Measurements from ENCODE around the gene REELD1.

REELD1 gene

GRCh38 chr4:146214238-146214637 lies at the start of gene REELD1:
TSS of gene REELD1 (plus strand) at chr4:146214538. CDS start at chr4:146216953, 2,415 bp downstream.
- no peak for DNase-seq

- no peak for DNase-seq
Measured at GRCh38 chr4:146165221-146165620, 49.1 kb upstream of the REELD1 start.

GRCh38 chr4:146165840-146166239 lies 48.5 kb upstream of the REELD1 start:
- no peak for DNase-seq

GRCh38 chr4:146170149-146170548 lies 44.2 kb upstream of the REELD1 start:
- no peak for DNase-seq

- peak; percentile 85 for DNase-seq
Measured at GRCh38 chr4:146175541-146176453, 38.5 kb upstream of the REELD1 start, which contains the start of gene LSM6. TSS of gene LSM6 (plus strand) at chr4:146175718. CDS start at chr4:146182922, 7,204 bp downstream.

- no peak for DNase-seq
Measured at GRCh38 chr4:146176891-146177290, 37.4 kb upstream of the REELD1 start.

- no peak for DNase-seq
Measured at GRCh38 chr4:146178126-146178525, 36.2 kb upstream of the REELD1 start.

- DNase-seq = no peak
Measured at GRCh38 chr4:146179784-146180370, 34.5 kb upstream of the REELD1 start.

- DNase-seq = no peak
Measured at GRCh38 chr4:146182443-146182842, 31.9 kb upstream of the REELD1 start.

- no peak for DNase-seq
Measured at GRCh38 chr4:146183209-146183608, 31.1 kb upstream of the REELD1 start.

GRCh38 chr4:146186041-146186440 lies 28.3 kb upstream of the REELD1 start:
- DNase-seq = no peak

- no peak for DNase-seq
Measured at GRCh38 chr4:146186596-146186995, 27.7 kb upstream of the REELD1 start.

GRCh38 chr4:146190456-146190855 lies 23.9 kb upstream of the REELD1 start:
- no peak for DNase-seq

GRCh38 chr4:146191766-146192458 lies 22.4 kb upstream of the REELD1 start:
- DNase-seq = no peak

GRCh38 chr4:146193628-146194027 lies 20.7 kb upstream of the REELD1 start:
- DNase-seq = no peak

GRCh38 chr4:146194212-146194611 lies 20.1 kb upstream of the REELD1 start:
- DNase-seq = no peak

GRCh38 chr4:146202665-146203064 lies 11.7 kb upstream of the REELD1 start:
- no peak for DNase-seq

- DNase-seq = no peak
Measured at GRCh38 chr4:146207410-146207809, 6.9 kb upstream of the REELD1 start.

- DNase-seq = no peak
Measured at GRCh38 chr4:146210890-146211289, 3.4 kb upstream of the REELD1 start.

GRCh38 chr4:146211440-146211839 lies 2.9 kb upstream of the REELD1 start:
- DNase-seq = no peak

GRCh38 chr4:146212781-146213180 lies 1.6 kb upstream of the REELD1 start:
- no peak for DNase-seq

GRCh38 chr4:146222313-146222712 lies 8.0 kb downstream of the REELD1 start:
- no peak for DNase-seq

GRCh38 chr4:146224326-146224966 lies 10.1 kb downstream of the REELD1 start:
- no peak for DNase-seq
